ENCODE measurements around the gene HSPB9. TPM values are rescaled to one million over a fixed set of nuclear protein-coding genes. Genes with fewer than 3 reads are reported as not detected.

HSPB9 gene
- total RNA-seq, 1 experiment from 2014 or later, result 0.15 TPM

DNA sequence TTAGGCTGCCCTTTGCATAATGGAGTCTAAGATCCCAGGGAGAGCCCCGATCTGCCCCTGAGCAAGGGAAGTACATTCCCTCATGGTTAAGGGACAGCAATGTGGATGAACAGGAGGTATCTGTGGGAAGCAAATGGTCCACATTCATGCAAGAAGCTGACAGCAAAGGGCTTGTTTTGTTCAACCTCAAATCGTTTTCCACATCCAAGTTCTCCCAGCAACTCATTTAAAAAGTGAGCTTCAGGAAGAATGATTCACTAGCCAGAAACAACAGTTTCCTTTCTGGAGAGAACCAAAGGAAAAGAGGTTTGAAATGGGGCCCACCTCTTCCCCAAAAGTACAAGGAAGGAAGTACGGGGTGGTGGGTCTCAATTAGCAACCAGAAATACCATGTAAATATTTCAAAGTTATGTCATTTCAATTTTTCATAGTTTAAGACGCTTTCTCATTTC is 9.4 kb downstream of the HSPB9 start:
- H3K23ac ChIP-seq (ENCODE audit: insufficient read length, low read depth, low read length), result no peak overlapping the region
- H3K14ac ChIP-seq (ENCODE audit: insufficient read depth, low read length), result no peak overlapping the region
- no peak overlapping the region for H3K18ac ChIP-seq (ENCODE audit: insufficient read length, low read depth, low read length)
- H3K9me3 ChIP-seq (ENCODE audit: control insufficient read depth, low read depth, low read length), result no peaks in the 10 kb centered on the region
- no peak overlapping the region for H2BK15ac ChIP-seq (ENCODE audit: low read depth, low read length)
- Mint-ChIP-seq H3K9me3 (no peaks in the 10 kb centered on the region), H3K4me1 (peaks cover 29 to 32% of the 10 kb centered on the region in 2 experiments), H3K4me3 (no peak overlapping the region), H3K27me3 (ENCODE audit: low read depth) (no peaks in the 10 kb centered on the region), H3K36me3 (ENCODE audit: insufficient read depth in 1 of 3, low read depth in 3 of 3) (peaks cover 13 to 52% (median 35%) of the 10 kb centered on the region in 3 experiments; a peak in 6 of 7 replicates), H3K27ac (no peak overlapping the region)
- H4K5ac ChIP-seq (ENCODE audit: insufficient read length, low read depth, low read length), result no peak overlapping the region
- no peak overlapping the region for H3K27ac ChIP-seq (ENCODE audit: insufficient read length, low read depth, low read length)
- peaks cover 3% of the 10 kb centered on the region for H3K79me1 ChIP-seq (ENCODE audit: insufficient read depth, low read depth, low read length, poor library complexity, severe bottlenecking)
- no peaks in the 10 kb centered on the region for H3K27me3 ChIP-seq (ENCODE audit: insufficient read depth, low read length)
- H4K91ac ChIP-seq (ENCODE audit: insufficient read length, low read depth, low read length), result no peak overlapping the region
- H4K20me1 ChIP-seq (ENCODE audit: control insufficient read depth, insufficient read depth, insufficient read length), result no peaks in the 10 kb centered on the region
- H2AFZ ChIP-seq (ENCODE audit: low read length), result no peak overlapping the region
- H2BK120ac ChIP-seq (ENCODE audit: low read depth, low read length, poor library complexity, severe bottlenecking), result no peak overlapping the region
- H3K56ac ChIP-seq (ENCODE audit: insufficient read length, low read depth, low read length), result no peak overlapping the region
- WGBS (ENCODE audit: extremely low coverage, insufficient read length, low lambda C conversion rate), result no CpG with 5 or more reads among the region's 4 CpGs
- H3K79me2 ChIP-seq (ENCODE audit: insufficient read depth, low read length), result peaks cover 2% of the 10 kb centered on the region; the same call in 1 of the 2 replicates
- no peak overlapping the region for H2AK5ac ChIP-seq (ENCODE audit: insufficient read length, low read length)
- TF ChIP-seq, protein P1, sequence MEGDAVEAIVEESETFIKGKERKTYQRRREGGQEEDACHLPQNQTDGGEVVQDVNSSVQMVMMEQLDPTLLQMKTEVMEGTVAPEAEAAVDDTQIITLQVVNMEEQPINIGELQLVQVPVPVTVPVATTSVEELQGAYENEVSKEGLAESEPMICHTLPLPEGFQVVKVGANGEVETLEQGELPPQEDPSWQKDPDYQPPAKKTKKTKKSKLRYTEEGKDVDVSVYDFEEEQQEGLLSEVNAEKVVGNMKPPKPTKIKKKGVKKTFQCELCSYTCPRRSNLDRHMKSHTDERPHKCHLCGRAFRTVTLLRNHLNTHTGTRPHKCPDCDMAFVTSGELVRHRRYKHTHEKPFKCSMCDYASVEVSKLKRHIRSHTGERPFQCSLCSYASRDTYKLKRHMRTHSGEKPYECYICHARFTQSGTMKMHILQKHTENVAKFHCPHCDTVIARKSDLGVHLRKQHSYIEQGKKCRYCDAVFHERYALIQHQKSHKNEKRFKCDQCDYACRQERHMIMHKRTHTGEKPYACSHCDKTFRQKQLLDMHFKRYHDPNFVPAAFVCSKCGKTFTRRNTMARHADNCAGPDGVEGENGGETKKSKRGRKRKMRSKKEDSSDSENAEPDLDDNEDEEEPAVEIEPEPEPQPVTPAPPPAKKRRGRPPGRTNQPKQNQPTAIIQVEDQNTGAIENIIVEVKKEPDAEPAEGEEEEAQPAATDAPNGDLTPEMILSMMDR (conservative IDR thresholded peaks at IDR 0.05), result no peak
- no peak for DNase-seq
- H3K9ac ChIP-seq (ENCODE audit: extremely low read depth, insufficient read length, low read length), result no peak overlapping the region
- H4K8ac ChIP-seq (replicated peaks; ENCODE audit: insufficient read length, low read depth, low read length), result no peak overlapping the region
- H2BK20ac ChIP-seq (ENCODE audit: low read depth, low read length, poor library complexity, severe bottlenecking), result no peak overlapping the region
- no peak overlapping the region for H2BK12ac ChIP-seq (ENCODE audit: insufficient read length, low read depth, low read length)
- H3K4me2 ChIP-seq (ENCODE audit: insufficient read depth, insufficient read length, low read length), result no peak overlapping the region
- H3K23me2 ChIP-seq (ENCODE audit: insufficient read length, low read depth, low read length, poor library complexity, severe bottlenecking), result no peaks in the 10 kb centered on the region
- H3K4ac ChIP-seq (ENCODE audit: low read depth, low read length), result no peak overlapping the region
- peaks cover 5% of the 10 kb centered on the region; the same call in 1 of the 2 replicates for H3K4me1 ChIP-seq (ENCODE audit: insufficient read depth, low read length)
- H2BK5ac ChIP-seq (ENCODE audit: insufficient read length, low read length), result no peak overlapping the region
- no peak overlapping the region for H3T11ph ChIP-seq (ENCODE audit: low read length)
